CD4-positive, alpha-beta memory T cell (primary cell): Measurements from ENCODE around the gene HECTD2. TPM values are rescaled to one million over a fixed set of nuclear protein-coding genes. Genes with fewer than 3 reads are reported as not detected.

Source experiments
- CTCF ChIA-PET: fragments of 350-600 bp; sonication (Branson Sonifier 250); formaldehyde crosslinking; loops from one replicate; lab custom pipeline; 2021; ENCODE audit warnings: inconsistent platforms; ENCODE audit not compliant: partially characterized antibody; lab: Charles Lee
- POLR2A ChIA-PET: fragments of 350-600 bp; sonication (Branson Sonifier 250); formaldehyde crosslinking; loops from one replicate; lab custom pipeline; 2021; ENCODE audit not compliant: partially characterized antibody; lab: Charles Lee
- DNase-seq, 5 donors: peaks; one replicate each; pipeline versions ENCODE4 v3.0.0 to v3.0.0-alpha.2; 2020 to 2022; ENCODE audit warnings: mixed read lengths in 1 of 5
- H3K27ac ChIP-seq: one replicate; pipeline ENCODE4 v1.7.0; 2013; ENCODE audit warnings: low read depth, low read length
- H3K27me3 ChIP-seq: 2 replicates; pipeline ENCODE4 v1.7.0; 2013; ENCODE audit warnings: mild to moderate bottlenecking, low read length, moderate library complexity; ENCODE audit not compliant: insufficient read depth
- H3K36me3 ChIP-seq: 2 replicates; pipeline ENCODE4 v1.7.0; 2013; ENCODE audit warnings: mild to moderate bottlenecking, low read length, moderate library complexity; ENCODE audit not compliant: insufficient read depth
- H3K4me1 ChIP-seq: 2 replicates; pipeline ENCODE4 v1.7.0; 2013; ENCODE audit warnings: mild to moderate bottlenecking, low read length, moderate library complexity; ENCODE audit not compliant: insufficient read depth
- H3K4me3 ChIP-seq, 2 donors: one replicate each; pipeline ENCODE4 v1.7.0; 2013; ENCODE audit warnings: low read length in 2 of 2, mild to moderate bottlenecking in 1 of 2
- H3K9me3 ChIP-seq, 2 donors: one replicate each; pipeline ENCODE4 v1.7.0; 2013; ENCODE audit warnings: low read length in 2 of 2, control low read depth in 1 of 2; ENCODE audit not compliant: control insufficient read depth in 1 of 2
- H3K27ac Mint-ChIP-seq, 7 donors: one replicate each; pipeline ENCODE4 v1.8.0; 2020 to 2021; ENCODE audit warnings: mixed read lengths in 7 of 7, mild to moderate bottlenecking in 6 of 7, inconsistent platforms in 3 of 7, moderate library complexity in 3 of 7
- H3K27me3 Mint-ChIP-seq, 2 donors: one replicate each; pipeline ENCODE4 v1.8.0; 2020 to 2021; ENCODE audit warnings: mixed read lengths in 2 of 2
- H3K36me3 Mint-ChIP-seq, 2 donors: one replicate each; pipeline ENCODE4 v1.8.0; 2020 to 2021; ENCODE audit warnings: mixed read lengths in 2 of 2, inconsistent platforms in 1 of 2, mild to moderate bottlenecking in 1 of 2
- H3K4me1 Mint-ChIP-seq, 4 donors: one replicate each; pipeline ENCODE4 v1.8.0; 2020 to 2021; ENCODE audit warnings: mixed read lengths in 4 of 4, mild to moderate bottlenecking in 1 of 4
- H3K4me3 Mint-ChIP-seq, 8 donors: one replicate each; pipeline ENCODE4 v1.8.0; 2020 to 2021; ENCODE audit warnings: mixed read lengths in 8 of 8, mild to moderate bottlenecking in 7 of 8, moderate library complexity in 6 of 8, inconsistent platforms in 3 of 8
- H3K9me3 Mint-ChIP-seq, 8 donors: one replicate each; pipeline ENCODE4 v1.8.0; 2020 to 2021; ENCODE audit warnings: mixed read lengths in 8 of 8, mild to moderate bottlenecking in 5 of 8, inconsistent platforms in 3 of 8, moderate library complexity in 1 of 8
- intact Hi-C: fragments of 100-400 bp; cut with micrococcal nuclease; formaldehyde crosslinking; loops from one replicate; pipeline ENCODE4 v1.15.1; 2023
- polyA plus RNA-seq, 2 donors: library from polyadenylated mRNA; unstranded; fragments of 300-500 nt; fragmentation: Illumina TruSeq; gene quantifications; one replicate each; pipeline ENCODE4 v1.2.3, GENCODE V29; 2021
- total RNA-seq, 2 experiments: library from RNA; stranded (reverse); gene quantifications; one replicate each; pipeline ENCODE4 v1.2.3, GENCODE V29; 2021

Gene HECTD2
- total and polyA plus RNA-seq, 4 experiments from 2014 or later: 0.37 to 2.7 (median 1.6) TPM

- Mint-ChIP-seq H3K27ac (no peak overlapping the region), H3K36me3 (peaks cover 0 to 8% of the 10 kb centered on the region in 2 donors), H3K27me3 (no peaks in the 10 kb centered on the region), H3K4me3 (no peak overlapping the region), H3K9me3 (no peaks in the 10 kb centered on the region), H3K4me1 (no peaks in the 10 kb centered on the region)
- POLR2A ChIA-PET: no interaction called here
- H3K4me3 ChIP-seq: no peak overlapping the region
- intact Hi-C loops: no loop called here
- H3K27me3 ChIP-seq: no peaks in the 10 kb centered on the region
- H3K36me3 ChIP-seq: no peaks in the 10 kb centered on the region
- H3K9me3 ChIP-seq: no peaks in the 10 kb centered on the region
- no peaks in the 10 kb centered on the region for H3K4me1 ChIP-seq
- H3K27ac ChIP-seq: no peak overlapping the region
- CTCF ChIA-PET: no interaction called here
- no peak for DNase-seq
Observed at GRCh38 chr10:91496016-91496415, 85.9 kb downstream of the HECTD2 start.

GRCh38 chr10:91511549-91512330 lies 101.6 kb downstream of the HECTD2 start:
- no peak overlapping the region for H3K4me3 ChIP-seq
- H3K4me1 ChIP-seq: no peaks in the 10 kb centered on the region
- H3K27ac ChIP-seq: no peak overlapping the region
- H3K9me3 Mint-ChIP-seq: no peaks in the 10 kb centered on the region
- H3K27me3 Mint-ChIP-seq: no peaks in the 10 kb centered on the region
- peak overlapping the region in 1 of 7 donors; percentile 35 for H3K27ac Mint-ChIP-seq
- no peaks in the 10 kb centered on the region for H3K36me3 ChIP-seq
- H3K36me3 Mint-ChIP-seq: no peaks in the 10 kb centered on the region
- no peaks in the 10 kb centered on the region for H3K4me1 Mint-ChIP-seq
- intact Hi-C loops: no loop called here
- H3K9me3 ChIP-seq: no peaks in the 10 kb centered on the region
- no peak overlapping the region for H3K4me3 Mint-ChIP-seq
- POLR2A ChIA-PET: no interaction called here
- DNase-seq: no peak
- H3K27me3 ChIP-seq: no peaks in the 10 kb centered on the region
- CTCF ChIA-PET: interaction anchor here (0.9 kb wide), 1 partner anchor 12 kb away, joined by 3 read pairs; no protein-coding TSS in a partner anchor

GRCh38 chr10:91512458-91512857 lies 102.3 kb downstream of the HECTD2 start:
- Mint-ChIP-seq H3K9me3 (peaks cover 0 to under 1% (median 0%) of the 10 kb centered on the region in 8 donors), H3K27ac (no peak overlapping the region), H3K27me3 (no peaks in the 10 kb centered on the region), H3K4me1 (no peaks in the 10 kb centered on the region), H3K36me3 (no peaks in the 10 kb centered on the region), H3K4me3 (no peak overlapping the region)
- intact Hi-C loops: no loop called here
- ChIA-PET POLR2A (no interaction called here), CTCF (interaction anchor here (1.3 kb wide), 1 partner anchor 24 kb away, joined by 3 read pairs; no protein-coding TSS in a partner anchor)
- Histone ChIP-seq H3K4me1 (no peaks in the 10 kb centered on the region), H3K9me3 (no peaks in the 10 kb centered on the region), H3K4me3 (no peak overlapping the region), H3K27ac (no peak overlapping the region), H3K36me3 (no peaks in the 10 kb centered on the region), H3K27me3 (no peaks in the 10 kb centered on the region)
- no peak for DNase-seq

- CTCF ChIA-PET: interaction anchor here (1.3 kb wide), 1 partner anchor 25 kb away, joined by 3 read pairs; no protein-coding TSS in a partner anchor
- no peaks in the 10 kb centered on the region for H3K27me3 Mint-ChIP-seq
- H3K4me3 ChIP-seq: no peak overlapping the region
- no peaks in the 10 kb centered on the region for H3K36me3 ChIP-seq
- H3K9me3 Mint-ChIP-seq: peaks cover 0 to 3% (median 0%) of the 10 kb centered on the region in 8 donors
- no peaks in the 10 kb centered on the region for H3K36me3 Mint-ChIP-seq
- no peak overlapping the region for H3K27ac ChIP-seq
- intact Hi-C loops: no loop called here
- POLR2A ChIA-PET: no interaction called here
- H3K9me3 ChIP-seq: no peaks in the 10 kb centered on the region
- H3K27me3 ChIP-seq: no peaks in the 10 kb centered on the region
- no peak overlapping the region for H3K4me3 Mint-ChIP-seq
- H3K4me1 Mint-ChIP-seq: no peaks in the 10 kb centered on the region
- no peak overlapping the region for H3K27ac Mint-ChIP-seq
- no peak for DNase-seq
- no peaks in the 10 kb centered on the region for H3K4me1 ChIP-seq
Observed at GRCh38 chr10:91513598-91514424, 103.7 kb downstream of the HECTD2 start.

- H3K4me3 Mint-ChIP-seq: no peak overlapping the region
- no peaks in the 10 kb centered on the region for H3K27me3 Mint-ChIP-seq
- Histone ChIP-seq H3K27ac (no peak overlapping the region), H3K27me3 (no peaks in the 10 kb centered on the region), H3K9me3 (no peaks in the 10 kb centered on the region), H3K36me3 (no peaks in the 10 kb centered on the region), H3K4me3 (no peak overlapping the region), H3K4me1 (no peaks in the 10 kb centered on the region)
- H3K27ac Mint-ChIP-seq: no peak overlapping the region
- CTCF ChIA-PET: no interaction called here
- H3K36me3 Mint-ChIP-seq: no peaks in the 10 kb centered on the region
- intact Hi-C loops: no loop called here
- no peak for DNase-seq
- H3K4me1 Mint-ChIP-seq: no peaks in the 10 kb centered on the region
- H3K9me3 Mint-ChIP-seq: peaks cover 0 to 3% (median 0%) of the 10 kb centered on the region in 8 donors
- POLR2A ChIA-PET: no interaction called here
Observed at GRCh38 chr10:91514787-91515186, 104.6 kb downstream of the HECTD2 start.

GRCh38 chr10:91517394-91517793 lies 107.2 kb downstream of the HECTD2 start:
- CTCF ChIA-PET: no interaction called here
- peaks cover 0 to 3% (median 0%) of the 10 kb centered on the region in 8 donors for H3K9me3 Mint-ChIP-seq

GRCh38 chr10:91519899-91520514 lies 109.9 kb downstream of the HECTD2 start:
- Mint-ChIP-seq H3K27me3 (peaks cover 0 to 7% of the 10 kb centered on the region in 2 donors), H3K9me3 (peaks cover 0 to 3% (median 0%) of the 10 kb centered on the region in 8 donors), H3K4me3 (no peak overlapping the region), H3K4me1 (no peaks in the 10 kb centered on the region), H3K36me3 (no peaks in the 10 kb centered on the region), H3K27ac (no peak overlapping the region)
- Histone ChIP-seq H3K36me3 (no peaks in the 10 kb centered on the region), H3K4me3 (no peak overlapping the region), H3K4me1 (no peaks in the 10 kb centered on the region), H3K27me3 (no peaks in the 10 kb centered on the region), H3K27ac (no peak overlapping the region), H3K9me3 (no peaks in the 10 kb centered on the region)
- ChIA-PET CTCF (no interaction called here), POLR2A (no interaction called here)
- no peak for DNase-seq
- intact Hi-C loops: no loop called here

More at GRCh38 chr10:91517394-91517793, 107.2 kb downstream of the HECTD2 start:
- H3K27me3 ChIP-seq: no peaks in the 10 kb centered on the region
- H3K27ac ChIP-seq: no peak overlapping the region
- peaks cover 0 to 2% of the 10 kb centered on the region in 2 donors for H3K27me3 Mint-ChIP-seq
- H3K4me1 Mint-ChIP-seq: no peaks in the 10 kb centered on the region
- no peak for DNase-seq
- H3K9me3 ChIP-seq: no peaks in the 10 kb centered on the region
- POLR2A ChIA-PET: no interaction called here
- H3K4me1 ChIP-seq: no peaks in the 10 kb centered on the region
- no peaks in the 10 kb centered on the region for H3K36me3 Mint-ChIP-seq
- H3K4me3 ChIP-seq: no peak overlapping the region
- intact Hi-C loops: no loop called here
- no peak overlapping the region for H3K4me3 Mint-ChIP-seq
- no peaks in the 10 kb centered on the region for H3K36me3 ChIP-seq
- no peak overlapping the region for H3K27ac Mint-ChIP-seq
